ENCODE measurements around the gene PGA3.

- TF ChIP-seq POLR2AphosphoS5 (IDR thresholded peaks at IDR 0.05): no peak
- TF ChIP-seq POLR2A (IDR thresholded peaks at IDR 0.05): no peak
- TF ChIP-seq CTCF (IDR thresholded peaks at IDR 0.05): no peak
These were observed 5.0 kb upstream of the PGA3 start for GRCh38 chr11:61198361-61198760.

All from prostate gland (tissue), 2 donors.